SU-DHL-6 (cell line): ENCODE results near the gene EMILIN1.

Experiments
- EZH2phosphoT487 ChIP-seq: fragments of 200-600 bp; sonication (generic), shearing (Covaris generic); conservative IDR thresholded peaks from 2 replicates; pipeline ENCODE4 v1.6.1; 2018; ENCODE audit warnings: mild to moderate bottlenecking, antibody characterized with exemption, low read length, moderate library complexity, mixed read lengths
- TF ChIP-seq, protein P1 (sequence below): fragments of 200-600 bp; sonication (generic); IDR thresholded peaks from one replicate; pipeline ENCODE4 v1.5.1; 2017; ENCODE audit warnings: antibody characterized with exemption, mild to moderate bottlenecking, low read length, moderate library complexity; ENCODE audit not compliant: insufficient read depth, poor library complexity, severe bottlenecking

DNA sequence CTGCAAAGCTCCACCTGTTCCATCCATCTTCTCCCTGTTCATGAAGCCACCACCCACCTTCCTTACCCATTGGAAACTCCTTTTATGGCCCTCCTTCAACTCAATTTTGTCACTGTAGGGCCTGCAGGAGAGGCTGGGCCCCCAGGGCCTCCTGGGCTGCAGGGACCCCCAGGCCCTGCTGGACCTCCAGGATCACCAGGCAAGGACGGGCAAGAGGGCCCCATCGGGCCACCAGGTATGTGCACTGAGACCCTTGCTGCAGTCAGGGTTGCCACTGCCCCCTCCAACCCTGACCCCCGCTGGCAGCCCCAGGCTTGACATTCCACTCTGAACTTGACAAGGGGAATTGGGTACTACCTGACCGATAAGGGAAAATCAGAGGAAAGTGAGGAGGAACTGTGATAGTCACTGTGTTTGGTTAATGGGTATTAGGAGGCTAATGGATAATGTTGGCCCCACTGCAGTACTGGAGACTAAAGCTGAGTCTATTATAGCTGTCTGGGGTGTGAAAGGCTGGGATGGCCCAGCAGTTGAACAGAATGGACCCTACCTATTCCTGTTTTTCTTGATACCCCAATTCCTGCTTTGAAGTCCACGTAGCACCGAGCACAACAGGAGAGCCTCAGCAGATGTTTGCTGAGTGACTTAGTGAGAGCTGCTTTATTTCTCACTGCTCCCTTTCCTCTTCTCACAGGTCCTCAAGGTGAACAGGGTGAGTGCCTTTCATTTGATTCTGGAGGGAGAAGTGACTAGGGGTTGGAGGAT is 6.1 kb downstream of the EMILIN1 start:
- TF ChIP-seq, protein P1, sequence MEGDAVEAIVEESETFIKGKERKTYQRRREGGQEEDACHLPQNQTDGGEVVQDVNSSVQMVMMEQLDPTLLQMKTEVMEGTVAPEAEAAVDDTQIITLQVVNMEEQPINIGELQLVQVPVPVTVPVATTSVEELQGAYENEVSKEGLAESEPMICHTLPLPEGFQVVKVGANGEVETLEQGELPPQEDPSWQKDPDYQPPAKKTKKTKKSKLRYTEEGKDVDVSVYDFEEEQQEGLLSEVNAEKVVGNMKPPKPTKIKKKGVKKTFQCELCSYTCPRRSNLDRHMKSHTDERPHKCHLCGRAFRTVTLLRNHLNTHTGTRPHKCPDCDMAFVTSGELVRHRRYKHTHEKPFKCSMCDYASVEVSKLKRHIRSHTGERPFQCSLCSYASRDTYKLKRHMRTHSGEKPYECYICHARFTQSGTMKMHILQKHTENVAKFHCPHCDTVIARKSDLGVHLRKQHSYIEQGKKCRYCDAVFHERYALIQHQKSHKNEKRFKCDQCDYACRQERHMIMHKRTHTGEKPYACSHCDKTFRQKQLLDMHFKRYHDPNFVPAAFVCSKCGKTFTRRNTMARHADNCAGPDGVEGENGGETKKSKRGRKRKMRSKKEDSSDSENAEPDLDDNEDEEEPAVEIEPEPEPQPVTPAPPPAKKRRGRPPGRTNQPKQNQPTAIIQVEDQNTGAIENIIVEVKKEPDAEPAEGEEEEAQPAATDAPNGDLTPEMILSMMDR, result no peak
- no peak for TF ChIP-seq EZH2phosphoT487
